ENCODE results near the gene GALNT5. TPM values are rescaled to one million over a fixed set of nuclear protein-coding genes. Genes with fewer than 3 reads are reported as not detected.
"Not testable (repeated sequence)": the region's sequence is repeated elsewhere in the genome, so short reads cannot be mapped to it uniquely, and the experiment has no call there.

Gene GALNT5
- total RNA-seq, 1 experiment from 2014 or later, result 3.0 TPM

DNA sequence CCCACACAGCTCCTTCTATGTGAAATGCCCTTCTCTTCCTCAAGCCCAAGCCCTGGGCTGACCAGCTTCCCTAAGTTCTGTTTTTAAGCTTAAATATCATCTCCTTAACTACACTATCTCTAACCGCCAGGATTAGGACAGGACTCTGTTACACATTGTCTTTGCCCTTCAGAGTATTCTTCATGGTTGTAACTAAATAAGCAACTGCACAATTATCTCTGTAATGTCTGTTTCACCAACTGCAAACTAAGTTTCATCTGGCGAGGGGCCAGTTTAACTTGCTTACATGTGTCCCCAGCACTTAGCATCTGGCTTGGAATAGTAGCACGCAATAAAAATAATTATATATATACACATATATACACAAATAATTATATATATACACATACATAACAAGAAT is 69.2 kb downstream of the GALNT5 start:
- DNase-seq (ENCODE audit: extremely low read depth, low read depth), result no peak

DNA sequence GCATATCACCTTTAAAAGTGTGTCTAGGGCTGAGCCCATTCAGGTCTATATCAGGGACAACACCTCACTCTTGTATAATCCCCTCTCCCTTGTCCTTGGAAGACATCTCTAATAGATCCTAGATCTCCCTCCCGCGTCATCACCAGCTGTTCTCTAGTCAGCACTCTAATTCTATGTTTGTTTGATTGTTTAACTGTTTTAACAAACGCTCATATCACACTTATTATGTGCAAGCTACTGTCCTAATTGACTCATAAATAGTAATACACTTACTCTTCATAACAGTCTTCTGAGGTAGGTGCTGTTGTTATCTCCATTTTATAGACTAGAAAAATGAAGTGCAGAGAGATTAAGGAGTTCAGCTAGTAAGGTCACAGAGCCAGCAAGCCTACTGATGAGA is 69.7 kb downstream of the GALNT5 start:
- no peak for DNase-seq (ENCODE audit: extremely low read depth, low read depth)

DNA sequence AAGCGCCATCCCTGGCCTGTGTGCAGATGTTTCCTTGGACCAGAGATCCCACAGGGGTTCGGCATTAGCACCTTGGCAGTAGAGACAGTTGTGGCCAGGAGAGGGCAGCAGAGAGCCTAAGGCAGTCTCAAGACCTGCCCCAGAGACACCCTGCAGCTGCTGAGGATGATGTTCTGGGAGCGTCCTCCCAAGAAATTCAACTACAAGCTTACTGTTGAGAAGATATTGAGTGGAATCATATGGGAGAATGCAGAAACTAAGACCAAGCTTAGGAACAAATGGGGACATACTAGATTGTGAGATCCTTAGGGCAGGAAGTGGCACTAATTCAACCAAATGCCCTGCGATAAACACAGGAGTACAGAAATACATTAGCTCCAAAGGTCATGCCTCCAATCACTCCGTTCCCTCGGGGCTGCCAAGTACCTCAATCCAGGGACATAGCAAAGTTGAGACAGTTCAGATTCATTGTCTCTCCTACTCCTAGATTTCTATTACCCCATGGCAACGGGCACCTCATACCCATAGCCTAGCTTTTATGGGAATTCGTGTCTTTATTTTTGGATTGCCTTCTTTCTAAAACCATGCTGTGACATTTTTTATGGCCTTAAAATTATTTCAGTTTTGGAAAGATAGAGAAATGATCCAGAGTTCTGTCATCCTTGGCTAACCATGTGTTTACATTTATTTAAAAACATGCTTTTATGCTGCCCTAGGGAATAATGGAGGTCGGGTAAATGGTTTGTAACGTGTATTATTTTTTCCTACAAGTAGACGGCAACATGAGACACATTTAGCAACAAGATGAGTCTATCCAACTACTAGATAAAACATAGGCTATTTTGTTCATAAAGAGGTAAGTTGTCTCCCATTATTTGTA is 70.4 kb downstream of the GALNT5 start:
- peak; percentile 70 for DNase-seq (ENCODE audit: extremely low read depth, low read depth)

DNA sequence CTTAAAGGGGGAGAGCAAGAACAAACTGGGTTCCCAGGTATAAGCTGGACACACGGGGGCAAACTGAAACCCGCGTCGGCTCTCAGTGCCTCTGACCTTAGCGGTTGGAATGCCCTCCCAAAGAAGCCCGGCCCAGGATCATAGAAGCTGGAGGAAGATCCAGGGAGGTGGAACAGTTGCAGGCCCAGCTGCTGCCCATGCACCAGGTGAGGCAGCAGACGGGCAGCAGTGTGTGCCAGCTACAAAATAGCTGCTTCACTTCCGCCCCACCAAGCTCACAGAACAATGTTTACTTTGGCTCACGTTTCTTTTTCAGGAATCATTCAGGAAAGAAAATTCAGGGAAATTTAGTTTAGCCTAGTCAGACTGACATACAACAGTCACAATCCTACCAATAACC is 72.0 kb downstream of the GALNT5 start:
- DNase-seq (ENCODE audit: extremely low read depth, low read depth), result no peak

DNA sequence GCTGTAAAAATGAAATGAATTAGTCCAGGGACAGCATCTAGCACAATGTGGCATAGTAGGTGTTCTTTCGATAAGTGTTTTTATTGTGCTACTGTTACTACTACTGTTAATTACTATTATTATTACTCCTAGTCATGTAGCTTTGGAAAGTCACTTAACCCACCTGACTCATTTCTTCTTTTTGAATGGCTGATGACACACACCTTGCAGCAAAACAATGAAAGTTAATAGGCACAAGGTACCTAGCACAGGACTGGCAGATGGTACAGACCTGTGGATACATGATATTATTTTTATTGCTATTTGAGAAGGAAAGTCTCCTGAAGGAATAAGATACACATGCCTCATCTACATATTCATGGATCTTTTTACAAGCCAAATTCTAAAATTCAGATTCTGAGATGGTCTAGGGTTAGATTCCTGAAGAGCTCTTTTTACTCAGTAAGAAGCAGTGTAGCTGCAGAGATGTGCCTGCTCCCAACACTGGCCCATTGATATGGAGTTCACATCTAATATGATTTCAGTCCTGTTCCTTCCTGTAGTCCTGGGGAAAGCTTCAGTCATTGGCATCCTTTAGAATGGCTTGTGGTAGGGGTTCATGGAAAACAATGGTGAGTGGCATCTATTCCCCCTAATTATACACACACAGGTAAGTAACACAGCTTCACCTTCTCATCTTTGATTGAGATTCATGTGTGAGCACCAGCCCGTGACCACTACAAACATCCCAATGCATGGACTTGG is 76.0 kb downstream of the GALNT5 start:
- no peak for DNase-seq (ENCODE audit: extremely low read depth, low read depth)

DNA sequence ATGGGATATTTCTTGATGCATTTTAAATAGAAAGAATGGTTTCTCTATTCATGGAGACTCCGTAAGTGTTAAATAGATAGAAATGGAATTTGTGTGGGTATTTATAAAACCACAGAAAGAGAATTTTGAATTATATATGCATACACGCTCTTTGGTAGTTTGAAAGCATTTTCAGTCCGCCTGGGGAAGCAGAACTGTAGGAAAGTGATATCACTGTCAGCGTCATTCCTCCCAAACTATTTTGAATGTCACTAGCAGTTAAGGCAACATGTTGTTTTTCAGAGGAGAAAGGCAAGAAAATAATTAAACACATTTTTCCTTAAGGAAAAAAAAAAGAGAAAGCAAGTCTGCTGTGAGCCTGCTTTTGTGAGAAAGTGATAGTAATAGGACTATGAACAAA is 76.8 kb downstream of the GALNT5 start:
- no peak for DNase-seq (ENCODE audit: extremely low read depth, low read depth)

DNA sequence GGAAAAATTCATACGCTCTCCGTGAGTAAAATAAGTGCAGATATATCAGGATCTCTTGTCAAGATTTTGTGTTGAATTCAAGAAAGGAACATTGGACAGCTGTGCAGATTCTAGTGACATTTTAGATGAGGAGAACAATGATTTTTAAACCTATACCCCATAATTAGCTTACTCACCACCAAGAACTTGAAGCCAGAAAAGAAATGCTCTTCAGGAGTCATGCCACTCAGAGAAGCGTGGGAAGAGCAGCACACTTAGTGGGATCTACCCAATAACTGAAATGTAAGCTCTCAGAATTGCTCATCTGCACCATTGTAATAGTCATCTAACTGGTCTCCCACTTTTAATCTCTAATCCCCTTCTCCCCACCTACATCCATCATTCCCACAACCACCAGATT is 77.3 kb downstream of the GALNT5 start:
- DNase-seq (ENCODE audit: extremely low read depth, low read depth), result no peak

DNA sequence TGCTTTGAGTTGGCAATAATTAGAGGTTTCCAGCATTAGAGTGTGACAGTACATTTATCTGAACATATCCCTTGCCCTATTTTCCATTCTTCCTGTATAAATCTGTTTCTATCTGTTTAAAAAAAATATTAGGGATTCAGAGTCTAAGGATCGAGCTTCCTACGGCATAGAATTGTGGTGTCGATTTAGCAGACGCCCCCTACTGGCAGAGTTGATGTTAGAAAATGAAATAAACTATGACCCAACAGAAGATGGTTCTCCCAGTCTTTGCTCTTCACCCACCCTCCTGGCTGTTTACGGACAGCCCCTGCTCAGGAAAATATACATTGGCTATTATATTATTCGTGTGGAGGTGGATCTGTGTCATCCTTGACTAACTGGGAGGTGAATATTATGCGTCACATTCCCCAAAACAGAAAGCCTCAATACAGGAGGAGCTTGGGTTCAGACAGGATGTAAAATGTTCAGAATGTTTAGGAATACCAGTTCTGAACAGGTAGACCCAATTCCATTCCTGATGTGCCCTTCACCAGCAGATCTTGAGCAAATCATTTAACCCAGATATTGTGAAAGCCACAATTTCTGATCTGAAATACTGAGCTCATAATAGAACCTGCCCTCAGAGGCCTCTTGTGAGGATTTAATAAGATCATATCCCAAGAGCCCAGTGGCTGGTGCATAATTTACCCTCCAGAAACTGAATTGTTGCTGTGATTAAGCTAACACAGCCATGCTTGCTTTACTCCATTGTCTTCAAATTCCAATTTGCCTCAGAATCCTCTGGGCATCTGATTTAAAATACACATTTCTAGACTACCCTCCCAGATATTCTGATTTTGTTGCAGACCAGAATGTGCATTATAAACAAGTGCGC is 78.9 kb downstream of the GALNT5 start:
- peak; percentile 43 for DNase-seq (ENCODE audit: extremely low read depth, low read depth)

DNA sequence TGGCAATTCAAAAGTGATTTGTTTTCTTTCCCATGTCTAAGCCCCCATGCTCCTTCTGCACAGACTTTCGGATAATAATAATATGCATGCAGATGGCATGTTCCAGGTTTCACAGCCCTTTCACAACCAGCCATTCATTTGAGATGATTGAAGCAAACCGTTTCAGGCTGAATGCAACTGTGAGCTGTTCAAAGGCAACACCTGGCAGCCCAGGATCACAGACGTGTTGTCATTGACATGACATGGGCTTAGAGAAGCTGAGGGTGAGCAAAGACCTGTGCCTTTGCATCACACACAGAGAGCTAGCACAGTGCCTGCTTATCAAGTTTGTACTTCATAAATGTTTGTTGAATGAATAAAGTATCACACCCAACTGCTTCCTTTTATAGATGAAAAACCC is 80.5 kb downstream of the GALNT5 start:
- no peak for DNase-seq (ENCODE audit: extremely low read depth, low read depth)

DNA sequence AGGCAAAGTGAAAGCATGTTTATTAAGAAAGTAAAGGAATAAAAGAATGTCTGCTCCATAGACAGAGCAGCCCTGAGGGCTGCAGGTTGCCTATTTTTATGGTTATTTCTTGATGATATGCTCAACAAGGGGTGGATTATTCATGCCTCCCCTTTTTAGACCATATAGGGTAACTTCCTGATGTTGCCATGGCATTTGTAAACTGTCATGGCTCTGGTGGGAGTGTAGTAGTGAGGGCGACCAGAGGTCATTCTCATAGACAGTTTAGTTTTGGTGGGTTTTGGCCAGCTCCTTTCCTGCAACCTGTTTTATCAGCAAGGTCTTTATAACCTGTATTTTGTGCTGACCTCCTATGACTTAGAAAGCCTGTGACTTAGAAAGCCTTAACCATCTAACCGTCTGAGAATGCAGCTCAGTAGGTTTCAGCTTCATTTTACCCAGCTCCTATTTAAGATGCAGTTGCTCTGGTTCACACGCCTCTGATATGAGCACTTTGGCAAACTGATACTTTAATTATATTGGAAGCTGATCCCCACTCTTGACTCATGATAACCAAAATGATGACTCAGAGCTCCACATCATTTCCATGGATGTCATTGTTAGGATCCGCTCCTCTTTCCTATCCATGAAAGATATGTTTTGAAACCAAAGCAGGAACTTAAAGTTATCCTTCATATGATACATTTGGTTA is 82.6 kb downstream of the GALNT5 start:
- no peak for DNase-seq (ENCODE audit: extremely low read depth, low read depth)

DNA sequence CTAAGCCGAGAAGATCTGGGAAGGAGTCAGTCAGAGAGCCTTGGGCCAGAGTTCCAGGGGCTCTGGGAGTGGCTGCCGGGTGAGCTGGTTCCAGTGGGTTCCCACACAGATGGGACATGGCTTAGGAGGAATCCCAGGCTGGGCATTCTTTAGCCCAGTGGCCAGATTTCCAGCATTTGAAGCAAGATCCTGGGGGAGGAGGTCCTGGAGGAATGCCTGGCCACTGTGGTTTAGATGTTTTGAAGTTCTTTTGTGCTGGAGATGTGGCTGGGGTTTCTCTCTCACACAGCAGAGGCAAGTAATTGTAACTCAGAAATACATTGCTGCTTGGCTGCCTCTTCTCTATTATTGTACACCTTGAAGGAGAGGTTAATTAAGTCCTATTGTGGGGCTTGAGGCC is 83.9 kb downstream of the GALNT5 start:
- DNase-seq (ENCODE audit: extremely low read depth, low read depth), result not testable (repeated sequence)

DNA sequence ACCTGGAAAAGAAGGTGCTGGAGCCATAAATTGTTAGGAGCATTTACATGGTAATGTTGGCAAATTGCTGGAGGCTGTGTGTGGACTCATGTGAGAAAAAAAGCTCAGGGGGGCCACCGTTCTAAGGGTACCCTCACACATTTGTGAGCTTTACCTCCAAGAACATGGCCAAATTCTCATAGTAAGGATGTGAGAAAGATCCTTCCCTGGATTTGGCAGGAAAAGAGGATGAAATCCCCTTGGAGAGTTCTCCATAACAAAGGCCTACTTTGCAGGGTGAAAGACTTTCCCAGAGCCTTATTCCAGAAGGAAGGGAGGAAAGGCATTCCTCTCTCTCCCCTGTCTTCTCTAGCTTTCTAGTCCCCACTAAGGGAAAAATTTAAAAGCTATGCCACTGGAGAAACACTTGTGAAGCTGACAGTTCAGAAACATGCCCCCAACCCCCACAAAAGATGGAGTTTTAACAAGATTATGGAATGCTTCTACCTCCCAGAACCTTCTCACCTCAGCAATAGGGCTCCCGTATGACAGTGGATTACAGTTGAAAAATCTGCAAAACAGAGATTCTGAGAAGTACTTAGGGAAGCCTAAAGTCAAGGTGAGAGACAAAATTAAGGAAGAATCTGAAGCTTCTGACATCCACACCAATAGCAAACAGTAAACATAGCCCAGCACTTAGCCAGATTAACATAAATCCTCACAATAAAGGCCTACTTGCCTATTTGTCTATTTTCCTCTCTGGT is 88.3 kb downstream of the GALNT5 start:
- no peak for DNase-seq (ENCODE audit: extremely low read depth, low read depth)

DNA sequence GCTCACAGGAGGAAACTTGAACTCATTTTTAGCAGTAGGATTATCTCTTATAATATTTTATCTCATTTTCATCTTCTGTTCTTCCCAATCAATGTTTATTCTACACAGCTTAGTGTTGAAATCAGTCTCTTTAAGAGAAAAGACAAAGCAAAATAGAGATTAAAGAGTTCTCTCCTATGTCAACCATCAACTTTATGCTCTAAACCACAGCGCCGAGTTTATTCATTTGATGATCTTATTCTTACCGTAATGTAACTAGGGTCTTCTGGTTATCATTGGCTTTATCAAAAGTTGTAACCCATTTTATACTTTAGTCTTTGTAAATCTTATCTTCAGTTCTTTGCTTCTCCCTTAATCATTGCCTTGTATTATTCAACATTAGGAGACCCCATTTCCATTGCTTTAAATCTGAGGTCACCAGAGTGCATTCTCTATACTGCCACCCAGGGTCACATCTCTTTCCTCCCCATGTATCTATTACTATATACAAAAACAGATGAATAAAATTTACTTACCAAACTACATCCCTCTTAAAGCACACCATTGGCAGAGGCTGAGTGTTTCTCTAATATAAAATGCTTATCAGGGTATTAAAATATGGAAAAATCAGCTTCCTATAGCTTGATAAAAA is 90.9 kb downstream of the GALNT5 start:
- DNase-seq (ENCODE audit: extremely low read depth, low read depth), result no peak

DNA sequence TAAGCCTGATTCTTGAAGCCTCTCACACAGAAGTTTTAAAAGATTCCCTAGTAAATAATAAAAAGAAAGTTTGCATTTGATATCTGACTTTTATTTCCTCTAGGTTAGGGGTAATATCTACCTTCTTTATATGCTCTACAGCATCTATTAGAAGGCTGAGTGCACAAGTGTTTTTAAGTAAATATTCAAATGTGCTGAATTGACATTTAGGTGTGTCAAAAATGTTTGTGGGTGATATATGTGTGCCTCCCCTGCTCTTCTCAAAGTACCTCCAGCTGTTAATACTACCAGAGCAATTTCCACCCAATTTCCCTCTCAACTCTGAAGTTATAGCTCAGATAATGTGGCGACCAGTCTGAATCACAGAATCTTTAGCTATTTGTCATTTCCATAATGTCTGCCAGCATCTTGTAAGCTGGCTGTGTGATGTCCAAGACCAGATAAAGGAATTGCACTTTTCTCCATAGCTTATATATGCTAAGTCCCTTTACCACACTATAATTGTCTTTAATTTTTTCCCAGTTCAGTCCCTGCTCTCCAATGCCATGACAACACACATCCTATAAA is 92.5 kb downstream of the GALNT5 start:
- DNase-seq (ENCODE audit: extremely low read depth, low read depth), result no peak

DNA sequence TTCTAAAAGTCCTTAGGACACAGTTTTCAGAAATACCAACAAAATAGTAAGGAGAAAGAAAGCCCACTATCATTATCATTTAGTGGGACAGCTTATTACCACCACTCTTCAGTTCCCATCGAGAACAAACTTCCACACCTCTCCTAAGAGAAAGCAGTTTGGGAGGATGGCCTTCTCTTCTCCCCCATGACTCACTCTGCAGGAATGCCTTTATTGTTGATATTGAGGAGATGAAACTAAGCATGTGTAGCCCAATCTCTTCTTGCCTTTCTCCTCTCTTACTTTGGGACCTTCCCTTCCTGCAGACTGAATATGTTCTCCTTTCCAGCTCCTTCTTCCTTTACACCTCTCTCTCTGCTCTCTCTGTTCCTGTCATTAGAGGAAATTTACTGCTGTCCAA is 98.1 kb downstream of the GALNT5 start:
- no peak for DNase-seq (ENCODE audit: extremely low read depth, low read depth)

DNA sequence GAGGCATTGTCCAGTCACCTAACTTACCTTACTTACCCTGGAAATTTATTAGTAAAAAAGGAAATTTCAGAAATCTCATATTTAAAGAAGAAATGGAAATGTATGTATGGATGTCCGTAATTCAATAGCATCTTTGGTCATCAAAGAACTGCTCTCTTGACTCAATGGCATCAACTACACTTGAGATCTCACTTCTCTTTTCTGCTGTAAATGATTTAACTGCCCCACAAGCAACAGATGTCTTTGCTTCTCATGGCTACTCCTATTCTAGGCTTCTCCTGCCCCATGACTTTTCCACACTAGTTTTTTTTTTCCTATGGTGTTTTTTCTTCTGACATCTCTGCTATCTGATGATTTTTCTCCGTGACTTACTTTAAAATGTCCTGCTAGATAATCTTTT is 102.1 kb downstream of the GALNT5 start:
- no peak for DNase-seq (ENCODE audit: extremely low read depth, low read depth)

DNA sequence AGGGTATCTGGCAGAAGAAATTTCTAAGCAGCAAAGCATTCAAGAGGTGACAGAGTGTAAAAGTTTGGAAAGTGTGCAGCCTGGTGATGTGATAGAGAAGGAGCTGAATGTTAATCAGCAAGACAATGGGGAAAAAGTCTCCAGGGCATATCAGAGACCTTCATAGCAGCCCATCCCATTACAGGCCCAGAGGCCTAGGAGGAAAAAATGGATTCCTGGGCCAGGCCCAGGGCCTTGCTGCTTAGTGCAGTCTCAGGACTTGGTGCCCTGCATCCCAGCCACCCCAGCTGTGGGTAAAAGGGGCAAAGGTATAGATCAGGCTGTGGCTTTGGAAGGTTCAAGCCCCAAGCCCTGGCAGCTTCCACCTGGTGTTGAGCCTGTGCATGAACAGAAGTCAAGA is 104.0 kb downstream of the GALNT5 start:
- no peak for DNase-seq (ENCODE audit: extremely low read depth, low read depth)

DNA sequence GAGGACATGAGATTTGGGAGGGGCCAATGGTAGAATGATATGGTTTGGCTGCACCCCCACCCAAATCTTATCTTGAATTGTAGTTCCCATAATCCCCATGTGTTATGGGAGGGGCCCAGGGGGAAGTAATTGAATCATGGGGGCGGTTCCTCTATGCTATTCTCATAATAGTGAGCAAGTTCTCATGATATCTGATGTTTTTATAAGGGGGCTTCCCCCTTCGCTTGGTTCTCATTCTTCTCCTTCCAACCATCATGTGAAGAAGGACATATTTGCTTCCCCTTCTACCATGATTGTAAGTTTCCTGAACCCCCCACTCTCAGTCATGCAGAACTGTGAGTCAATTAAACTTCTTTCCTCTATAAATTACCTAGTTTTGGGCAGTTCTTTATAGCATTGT is 105.1 kb downstream of the GALNT5 start:
- no peak for DNase-seq (ENCODE audit: extremely low read depth, low read depth)

DNA sequence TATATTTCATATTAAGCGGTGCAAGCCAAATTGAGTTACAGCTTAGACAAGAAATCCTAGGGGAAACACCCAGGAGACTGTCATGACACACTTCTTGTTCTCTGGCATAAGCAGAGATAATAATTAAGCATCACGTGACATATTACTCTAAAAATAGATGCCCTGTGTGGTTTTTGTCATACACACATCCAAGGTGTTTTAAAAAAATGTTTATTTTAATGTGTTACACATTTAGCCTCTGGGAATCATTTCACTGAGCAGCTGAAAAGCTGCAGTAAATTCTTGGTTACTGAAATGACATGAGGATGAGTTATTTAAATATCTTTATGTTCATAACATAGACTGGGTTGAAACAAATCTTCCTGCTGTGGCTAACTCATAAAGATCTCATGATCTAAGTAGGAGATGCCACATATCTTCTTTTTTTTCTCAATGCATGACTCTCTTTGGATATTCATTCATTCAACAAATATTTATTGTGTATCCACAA is 106.2 kb downstream of the GALNT5 start:
- no peak for DNase-seq (ENCODE audit: extremely low read depth, low read depth)
